Hepatocyte (in vitro differentiated cells): ENCODE data around the gene UBN1. TPM values are rescaled to one million over a fixed set of nuclear protein-coding genes. Genes with fewer than 3 reads are reported as not detected.

Source experiments
- DNase-seq: peaks from one replicate; pipeline ENCODE4 v3.0.0-alpha.2; 2016; ENCODE audit warnings: low spot score
- H2AFZ ChIP-seq: fragments of 200-600 bp; sonication (generic); 2 replicates; pipeline ENCODE4 v1.6.0; 2016; ENCODE audit warnings: antibody characterized with exemption, mild to moderate bottlenecking
- H3K27ac ChIP-seq: fragments of 200-600 bp; sonication (generic); 2 replicates; pipeline ENCODE4 v1.5.1; 2016; ENCODE audit warnings: mild to moderate bottlenecking
- H3K27me3 ChIP-seq: fragments of 200-600 bp; sonication (generic); 2 replicates; pipeline ENCODE4 v1.6.1; 2016
- H3K36me3 ChIP-seq: fragments of 200-600 bp; sonication (generic); replicated peaks from 2 replicates; pipeline ENCODE4 v1.5.1; 2016; ENCODE audit warnings: low read depth; ENCODE audit not compliant: insufficient read depth
- H3K4me1 ChIP-seq: fragments of 200-600 bp; sonication (generic); 2 replicates; pipeline ENCODE4 v1.5.1; 2016; ENCODE audit warnings: mild to moderate bottlenecking, moderate library complexity; ENCODE audit not compliant: insufficient read depth
- H3K4me2 ChIP-seq: fragments of 200-600 bp; sonication (generic); 2 replicates; pipeline ENCODE4 v1.6.0; 2016
- H3K4me3 ChIP-seq: fragments of 200-600 bp; sonication (generic); 2 replicates; pipeline ENCODE4 v1.5.1; 2016; ENCODE audit warnings: mild to moderate bottlenecking
- H3K79me2 ChIP-seq: fragments of 200-600 bp; sonication (generic); 2 replicates; pipeline ENCODE4 v1.6.0; 2017; ENCODE audit warnings: mild to moderate bottlenecking
- H3K9me2 ChIP-seq: fragments of 200-600 bp; sonication (generic); replicated peaks from 2 replicates; pipeline ENCODE4 v1.6.0; 2017; ENCODE audit warnings: mild to moderate bottlenecking; ENCODE audit not compliant: insufficient read depth
- H3K9me3 ChIP-seq: fragments of 200-600 bp; sonication (generic); 2 replicates; pipeline ENCODE4 v1.5.1; 2016; ENCODE audit warnings: low read depth, mild to moderate bottlenecking
- H4K20me1 ChIP-seq: fragments of 200-600 bp; sonication (generic); 2 replicates; pipeline ENCODE4 v1.6.0; 2016; ENCODE audit warnings: mild to moderate bottlenecking; ENCODE audit not compliant: insufficient read depth, poor library complexity, severe bottlenecking
- EZH2 ChIP-seq: fragments of 200-600 bp; sonication (generic); IDR thresholded peaks from 2 replicates; pipeline ENCODE4 v1.6.1; 2016; ENCODE audit warnings: antibody characterized with exemption, mild to moderate bottlenecking, borderline replicate concordance
- EZH2phosphoT487 ChIP-seq: fragments of 200-600 bp; sonication (generic); IDR thresholded peaks from one replicate; pipeline ENCODE4 v1.6.1; 2018; ENCODE audit warnings: antibody characterized with exemption, mild to moderate bottlenecking, low read depth, moderate library complexity; ENCODE audit not compliant: unreplicated experiment, severe bottlenecking
- WGBS: methylation state at CpG from one replicate; pipeline ENCODE4 v1.1.6; 2016; ENCODE audit warnings: low lambda C conversion rate; ENCODE audit errors: missing lambda C conversion rate; 5-methylcytosine and 5-hydroxymethylcytosine counted together
- polyA plus RNA-seq: library from polyadenylated mRNA; unstranded; fragments of >200 nt; fragmentation: Nextera tagmentation; extraction: Ambion mirVana; gene quantifications from 2 replicates; pipeline ENCODE4 v1.2.1, GENCODE V29; 2016
- total RNA-seq: library from RNA; depleted of rRNA; stranded (reverse); fragments of >200 nt; gene quantifications from 2 replicates; pipeline ENCODE4 v1.2.3, GENCODE V29; 2014
- TF ChIP-seq, protein P1 (sequence below): fragments of 200-600 bp; sonication (generic); IDR thresholded peaks from 2 replicates; pipeline ENCODE4 v1.5.1; 2016; ENCODE audit warnings: antibody characterized with exemption, mild to moderate bottlenecking; ENCODE audit not compliant: poor library complexity

UBN1 gene
- total and polyA plus RNA-seq, 2 experiments from 2014 or later, result 19.1 to 28.1 TPM

DNA sequence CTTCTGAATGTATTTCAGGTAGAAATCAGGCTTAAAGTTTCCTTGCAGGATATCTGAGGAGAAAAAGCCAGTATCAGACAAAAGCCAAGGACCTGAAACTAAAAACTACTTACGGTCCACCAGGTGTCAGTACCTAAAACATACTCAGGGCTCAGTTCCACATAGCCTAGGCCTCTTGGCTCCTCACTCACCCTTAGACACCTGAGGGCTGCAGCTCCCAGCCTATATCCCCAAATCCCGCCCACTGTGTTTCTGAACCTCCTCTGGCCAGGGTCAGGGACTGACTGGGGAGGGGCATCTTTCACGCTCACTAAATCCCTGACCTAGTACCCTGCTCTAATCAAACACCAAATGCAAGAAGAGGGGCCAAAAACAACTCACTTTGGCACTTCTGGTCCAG is 36.0 kb upstream of the UBN1 start:
- H2AFZ ChIP-seq, result no peak overlapping the region
- no peak overlapping the region for H3K27ac ChIP-seq
- no peak overlapping the region for H3K4me3 ChIP-seq
- no peak for DNase-seq
- H3K9me3 ChIP-seq, result no peaks in the 10 kb centered on the region
- no peaks in the 10 kb centered on the region for H3K36me3 ChIP-seq
- H3K4me2 ChIP-seq, result no peak overlapping the region
- no peaks in the 10 kb centered on the region for H4K20me1 ChIP-seq
- no peaks in the 10 kb centered on the region for H3K9me2 ChIP-seq
- H3K27me3 ChIP-seq, result no peaks in the 10 kb centered on the region
- 96% methylated on average over 3 of the region's 3 CpGs for WGBS
- no peaks in the 10 kb centered on the region for H3K4me1 ChIP-seq
- TF ChIP-seq EZH2phosphoT487, result no peak
- no peak for TF ChIP-seq EZH2
- TF ChIP-seq, protein P1, sequence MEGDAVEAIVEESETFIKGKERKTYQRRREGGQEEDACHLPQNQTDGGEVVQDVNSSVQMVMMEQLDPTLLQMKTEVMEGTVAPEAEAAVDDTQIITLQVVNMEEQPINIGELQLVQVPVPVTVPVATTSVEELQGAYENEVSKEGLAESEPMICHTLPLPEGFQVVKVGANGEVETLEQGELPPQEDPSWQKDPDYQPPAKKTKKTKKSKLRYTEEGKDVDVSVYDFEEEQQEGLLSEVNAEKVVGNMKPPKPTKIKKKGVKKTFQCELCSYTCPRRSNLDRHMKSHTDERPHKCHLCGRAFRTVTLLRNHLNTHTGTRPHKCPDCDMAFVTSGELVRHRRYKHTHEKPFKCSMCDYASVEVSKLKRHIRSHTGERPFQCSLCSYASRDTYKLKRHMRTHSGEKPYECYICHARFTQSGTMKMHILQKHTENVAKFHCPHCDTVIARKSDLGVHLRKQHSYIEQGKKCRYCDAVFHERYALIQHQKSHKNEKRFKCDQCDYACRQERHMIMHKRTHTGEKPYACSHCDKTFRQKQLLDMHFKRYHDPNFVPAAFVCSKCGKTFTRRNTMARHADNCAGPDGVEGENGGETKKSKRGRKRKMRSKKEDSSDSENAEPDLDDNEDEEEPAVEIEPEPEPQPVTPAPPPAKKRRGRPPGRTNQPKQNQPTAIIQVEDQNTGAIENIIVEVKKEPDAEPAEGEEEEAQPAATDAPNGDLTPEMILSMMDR, result no peak
- no peaks in the 10 kb centered on the region for H3K79me2 ChIP-seq

GRCh38 chr16:4811773-4812172 is 35.5 kb upstream of the UBN1 start:
- 94% methylated on average over 9 of the region's 9 CpGs for WGBS
- H3K27me3 ChIP-seq, result no peaks in the 10 kb centered on the region
- no peaks in the 10 kb centered on the region for H3K36me3 ChIP-seq

GRCh38 chr16:4813251-4814003 is 33.9 kb upstream of the UBN1 start:
- Histone ChIP-seq H4K20me1 (no peaks in the 10 kb centered on the region), H3K4me3 (no peak overlapping the region), H3K9me3 (no peaks in the 10 kb centered on the region), H3K27me3 (no peaks in the 10 kb centered on the region), H3K79me2 (no peaks in the 10 kb centered on the region), H3K4me1 (no peaks in the 10 kb centered on the region), H3K27ac (no peak overlapping the region), H2AFZ (no peak overlapping the region), H3K36me3 (no peaks in the 10 kb centered on the region), H3K9me2 (no peaks in the 10 kb centered on the region), H3K4me2 (no peak overlapping the region)
- no peak for DNase-seq
- WGBS, result 92% methylated on average over 16 of the region's 16 CpGs
- TF ChIP-seq EZH2phosphoT487 (no peak), EZH2 (no peak)
- TF ChIP-seq, protein P1, result no peak

More at GRCh38 chr16:4811773-4812172, 35.5 kb upstream of the UBN1 start:
- Histone ChIP-seq H3K9me3 (no peaks in the 10 kb centered on the region), H3K4me2 (no peak overlapping the region), H3K4me1 (no peaks in the 10 kb centered on the region), H3K4me3 (no peak overlapping the region), H3K79me2 (no peaks in the 10 kb centered on the region), H3K27ac (no peak overlapping the region), H4K20me1 (no peaks in the 10 kb centered on the region), H2AFZ (no peak overlapping the region), H3K9me2 (no peaks in the 10 kb centered on the region)
- TF ChIP-seq EZH2phosphoT487 (no peak), EZH2 (no peak)
- TF ChIP-seq, protein P1, result no peak
- no peak for DNase-seq
